NCI-H1417 treated with DMSO at 0.1 percent for 48 hours (cell line): ENCODE measurements around the gene OCIAD2.
"Not testable (repeated sequence)": the region's sequence is repeated elsewhere in the genome, so short reads cannot be mapped to it uniquely, and the experiment has no call there.

Source experiments
- DNase-seq: peaks from one replicate; lab custom pipeline; 2025; lab: John Stamatoyannopoulos, UW

OCIAD2 gene

GRCh38 chr4:48854395-48854683 lies 52.2 kb downstream of the OCIAD2 start:
- DNase-seq = no peak

GRCh38 chr4:48853604-48854394 lies 52.8 kb downstream of the OCIAD2 start:
- DNase-seq = no peak

DNA sequence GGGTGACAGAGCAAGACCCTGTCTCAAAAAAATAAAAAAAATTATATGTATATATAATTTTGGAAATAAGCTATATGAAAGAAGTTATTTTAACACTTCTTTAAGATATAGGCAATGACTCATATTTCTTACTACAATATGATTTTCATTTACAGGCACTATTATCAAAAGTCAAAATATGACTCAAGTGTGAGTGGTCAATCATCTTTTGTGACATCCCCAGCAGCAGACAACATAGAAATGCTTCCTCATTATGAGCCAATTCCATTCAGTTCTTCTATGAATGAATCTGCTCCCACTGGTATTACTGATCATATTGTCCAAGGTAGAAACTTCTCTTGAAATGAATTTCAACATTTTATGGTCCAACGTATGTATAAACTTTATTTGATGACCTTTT lies 54.9 kb downstream of the OCIAD2 start:
- no peak for DNase-seq

DNA sequence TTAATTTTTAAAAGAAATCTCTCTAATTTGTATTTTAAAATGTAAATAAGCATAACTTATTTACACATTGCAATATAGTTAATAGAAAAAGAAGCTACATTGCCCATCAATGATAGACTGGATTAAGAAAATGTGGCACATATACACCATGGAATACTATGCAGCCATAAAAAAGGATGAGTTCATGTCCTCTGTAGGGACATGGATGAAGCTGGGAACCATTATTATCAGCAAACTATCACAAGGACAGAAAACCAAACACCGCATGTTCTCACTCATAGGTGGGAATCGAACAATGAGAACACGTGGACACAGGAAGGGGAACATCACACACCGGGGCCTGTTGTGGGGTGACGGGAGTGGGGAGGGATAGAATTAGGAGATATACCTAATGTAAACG lies 57.8 kb downstream of the OCIAD2 start:
- DNase-seq = not testable (repeated sequence)

DNA sequence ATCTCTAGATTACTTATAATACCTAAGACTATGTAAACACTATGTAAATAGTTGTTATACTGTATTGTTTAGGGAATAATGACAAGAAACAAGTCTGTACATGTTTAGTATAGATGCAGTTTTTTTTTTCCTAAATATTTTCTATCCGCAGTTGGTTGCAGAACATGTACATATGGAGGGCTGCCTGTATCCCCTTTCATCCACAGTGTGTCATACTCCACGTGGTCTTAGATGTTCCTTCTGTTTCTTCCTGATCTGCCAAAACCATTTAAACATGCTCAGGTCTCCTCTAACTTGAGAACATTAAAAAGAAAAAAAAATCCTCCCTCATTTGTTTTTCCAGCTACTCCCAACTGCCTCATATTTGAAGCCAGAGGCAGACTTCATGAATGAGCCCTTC lies 61.7 kb downstream of the OCIAD2 start:
- no peak for DNase-seq

DNA sequence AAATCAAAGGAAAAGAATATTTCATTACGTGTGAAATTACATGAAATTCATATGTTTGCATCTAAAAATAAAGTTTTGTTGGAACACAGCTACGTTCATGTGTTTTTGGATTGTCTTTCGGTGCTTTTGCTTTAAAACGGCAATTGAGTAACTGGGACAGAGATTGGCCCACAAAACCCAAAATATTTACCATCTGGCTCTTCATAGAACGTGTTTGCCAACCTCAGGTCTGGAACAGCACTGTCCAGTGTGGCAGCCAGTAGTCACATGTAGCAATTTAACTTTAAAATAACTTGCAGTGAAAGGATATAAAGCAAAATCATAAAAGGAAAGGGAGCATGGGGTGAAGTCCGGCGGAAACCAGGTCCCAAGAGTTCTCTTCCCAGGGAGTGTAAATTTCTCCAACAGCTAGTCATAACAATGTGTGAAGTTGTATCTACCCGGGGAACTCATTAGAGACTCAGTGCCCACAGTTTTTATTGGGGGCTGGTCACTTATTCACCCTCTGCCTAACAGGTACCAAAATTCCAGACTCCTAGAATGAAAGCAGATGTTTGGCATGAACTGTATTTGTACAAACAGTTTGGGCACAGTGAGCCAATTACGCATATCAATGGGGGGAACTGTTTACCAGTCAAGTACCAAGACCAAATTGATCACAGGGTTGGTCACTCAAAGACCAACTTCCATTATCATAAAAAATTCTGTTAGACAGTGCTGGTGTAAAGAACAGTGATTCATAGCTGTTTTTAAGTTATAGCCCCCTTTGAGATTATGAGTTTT lies 65.3 kb downstream of the OCIAD2 start:
- DNase-seq = no peak

DNA sequence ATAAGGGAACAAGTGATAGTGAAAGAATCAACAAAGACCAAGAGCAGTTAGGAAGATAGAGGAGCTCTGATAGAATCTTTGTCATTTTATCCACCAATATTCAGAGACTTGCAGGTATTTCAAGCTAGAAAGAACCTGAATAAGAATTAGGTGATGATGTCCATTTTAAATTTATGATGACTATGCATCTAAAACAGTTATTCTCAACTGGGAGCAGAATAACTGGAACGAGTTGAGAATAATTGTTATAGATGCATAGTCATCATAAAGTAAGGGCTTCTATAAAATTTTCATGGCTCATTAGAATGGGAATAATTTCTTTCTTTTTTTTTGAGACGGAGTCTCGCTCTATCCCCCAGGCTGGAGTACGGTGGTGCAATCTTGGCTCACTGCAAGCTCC lies 69.9 kb downstream of the OCIAD2 start:
- DNase-seq = no peak
